GM21786 (cell line): ENCODE measurements around the gene SNTB2.
A peak's percentile ranks its signal among the peaks of the same experiment; 100 is the strongest.

Experiments
- ATAC-seq: cut with Tn5 transposase; IDR thresholded peaks from one replicate; pipeline ENCODE4 v1.9.1; 2021; ENCODE audit not compliant: unreplicated experiment

The SNTB2 gene

DNA sequence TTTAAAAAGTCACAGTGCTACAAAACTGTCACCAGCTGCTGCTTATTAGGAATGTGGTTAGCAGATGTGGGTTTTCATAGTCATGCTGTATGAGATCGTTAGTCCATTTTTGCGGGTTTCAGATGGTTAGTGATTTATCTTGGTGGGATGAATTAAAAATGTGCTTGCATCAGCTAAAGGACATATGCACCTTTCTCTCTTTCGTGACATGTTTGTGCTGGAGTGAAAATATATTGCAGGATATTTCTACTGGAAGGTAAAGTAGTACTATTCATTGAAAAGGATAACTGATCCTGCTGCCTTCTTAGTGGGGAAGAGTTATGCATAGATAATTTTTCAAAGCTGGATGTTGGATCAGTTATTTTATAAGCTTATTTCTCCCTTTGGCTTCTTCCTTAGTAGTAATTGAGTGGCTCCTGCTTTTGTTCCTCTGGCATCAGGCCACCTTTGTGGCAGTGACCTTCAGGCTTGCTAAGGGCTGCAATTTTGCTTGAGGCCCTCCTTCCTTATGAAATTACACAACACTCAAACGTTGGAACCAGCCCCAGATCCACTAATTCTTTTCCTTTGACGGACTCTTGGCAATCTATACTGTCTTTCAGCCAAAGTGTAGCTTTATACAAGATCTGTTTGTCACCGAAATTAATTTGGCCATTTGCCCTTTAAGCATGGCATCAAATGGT lies 7.5 kb upstream of the SNTB2 start:
- ATAC-seq: no peak

DNA sequence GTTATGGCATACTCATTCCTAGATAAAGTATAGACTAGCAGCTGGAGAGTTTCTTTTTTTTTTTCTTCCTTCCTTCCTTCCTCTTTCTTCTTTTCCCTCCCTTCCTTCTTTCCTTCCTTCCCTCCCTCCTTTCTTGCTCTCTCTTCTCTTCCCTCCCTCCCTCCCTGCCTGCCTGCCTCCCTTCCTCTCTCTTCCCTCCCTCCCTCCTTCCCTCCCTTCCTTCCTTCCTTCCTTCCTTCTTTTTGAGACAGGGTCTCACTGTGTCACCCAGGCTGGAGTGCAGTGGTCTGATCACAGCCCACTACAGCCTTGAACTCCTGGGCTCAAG lies 7.0 kb upstream of the SNTB2 start:
- no peak for ATAC-seq

DNA sequence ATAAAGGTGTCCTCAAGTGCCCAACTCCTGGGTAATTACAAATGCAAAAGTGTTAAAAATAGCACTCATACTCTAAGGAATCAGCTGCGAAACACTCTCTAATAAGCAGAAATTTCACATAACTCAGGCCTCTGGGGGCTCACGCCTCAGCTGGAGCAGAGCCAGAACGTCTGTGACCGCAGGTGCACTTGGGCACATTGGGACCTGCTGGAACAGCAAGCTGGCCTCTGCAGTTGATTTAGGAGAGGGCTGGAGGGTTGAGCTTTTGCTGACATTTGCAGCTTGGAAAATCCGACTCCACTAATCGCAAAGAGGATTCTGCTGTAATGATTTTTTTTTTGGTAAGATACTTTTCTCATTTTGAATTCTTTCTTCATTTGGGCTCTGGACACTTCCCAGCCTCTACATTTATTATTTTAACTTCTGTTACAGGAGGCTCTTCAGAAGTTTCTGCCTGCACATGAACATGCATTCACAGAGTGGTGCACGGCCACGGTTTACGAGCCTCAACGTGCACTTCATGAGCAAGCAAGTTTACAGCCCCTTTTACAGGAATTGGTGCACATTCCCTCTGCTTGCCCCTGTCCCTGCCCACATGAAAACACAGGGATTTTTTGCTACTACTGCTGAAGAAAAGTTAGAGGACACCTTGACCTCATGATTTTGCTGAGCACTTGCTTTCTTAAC lies 4.1 kb upstream of the SNTB2 start:
- ATAC-seq: no peak

DNA sequence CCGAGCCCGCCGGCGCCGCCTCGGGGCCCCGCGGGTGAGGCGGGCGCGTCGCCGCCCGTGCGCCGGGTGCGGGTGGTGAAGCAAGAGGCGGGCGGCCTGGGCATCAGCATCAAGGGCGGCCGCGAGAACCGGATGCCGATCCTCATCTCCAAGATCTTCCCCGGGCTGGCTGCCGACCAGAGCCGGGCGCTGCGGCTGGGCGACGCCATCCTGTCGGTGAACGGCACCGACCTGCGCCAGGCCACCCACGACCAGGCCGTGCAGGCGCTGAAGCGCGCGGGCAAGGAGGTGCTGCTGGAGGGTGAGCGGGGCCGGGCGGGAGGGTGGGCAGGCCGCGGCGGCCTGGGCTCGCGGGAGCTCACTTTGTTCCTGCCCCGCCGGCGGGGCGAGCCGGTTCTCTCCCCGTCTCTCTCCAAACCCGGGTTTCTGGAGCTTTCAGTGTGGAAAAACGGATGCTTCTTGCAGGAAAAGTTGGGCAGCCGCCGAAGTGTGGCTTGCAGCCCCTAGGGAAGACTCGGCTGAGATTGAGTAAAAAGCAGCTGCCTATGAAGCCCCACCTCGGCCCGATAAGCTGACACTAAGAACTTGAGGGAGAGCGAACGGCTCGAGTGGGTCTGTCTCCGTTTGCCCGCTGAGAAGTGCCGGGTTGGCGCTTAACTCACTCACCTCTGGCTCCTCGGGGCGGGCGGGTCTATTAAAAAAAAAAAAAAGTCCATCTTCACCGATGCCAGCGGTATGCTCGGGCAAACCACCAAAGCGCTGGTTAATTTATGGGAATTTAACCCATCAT lies 677 bp downstream of the SNTB2 start:
- ATAC-seq: peak; percentile 19

DNA sequence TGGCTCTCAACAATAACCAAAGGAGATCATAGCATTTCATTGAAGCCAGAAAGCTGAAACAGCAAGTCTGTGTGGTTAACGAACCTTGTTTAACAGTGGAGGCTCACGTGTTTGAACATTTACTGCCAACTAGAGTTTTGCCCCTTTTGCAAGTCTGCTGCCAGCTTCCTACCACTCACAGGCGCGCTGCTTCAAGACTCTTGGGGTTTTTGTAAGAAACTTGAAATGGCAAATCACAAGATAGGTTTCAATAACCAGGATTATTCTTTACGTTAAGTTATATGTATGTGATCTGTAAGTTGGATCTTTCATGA lies 1.2 kb downstream of the SNTB2 start:
- no peak for ATAC-seq

DNA sequence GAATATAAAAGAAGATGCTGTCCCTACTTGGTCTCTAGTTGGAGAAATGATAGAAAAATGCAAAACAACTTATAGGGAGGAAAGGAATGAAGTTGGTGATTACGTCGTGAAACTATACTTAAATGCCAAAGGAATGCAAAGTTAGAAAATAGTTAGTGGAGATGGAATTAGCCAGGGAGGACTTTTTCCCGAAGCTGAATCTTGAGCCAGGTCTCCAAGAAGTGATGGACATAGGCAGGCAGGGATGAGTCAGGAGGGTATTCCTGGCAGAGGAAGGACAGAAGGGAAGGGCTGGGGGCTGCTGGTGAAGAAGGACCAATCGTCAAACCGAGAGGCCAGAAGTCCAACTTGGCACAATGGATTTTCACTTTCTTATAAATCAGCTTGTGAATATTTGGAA lies 1.8 kb downstream of the SNTB2 start:
- ATAC-seq: no peak

DNA sequence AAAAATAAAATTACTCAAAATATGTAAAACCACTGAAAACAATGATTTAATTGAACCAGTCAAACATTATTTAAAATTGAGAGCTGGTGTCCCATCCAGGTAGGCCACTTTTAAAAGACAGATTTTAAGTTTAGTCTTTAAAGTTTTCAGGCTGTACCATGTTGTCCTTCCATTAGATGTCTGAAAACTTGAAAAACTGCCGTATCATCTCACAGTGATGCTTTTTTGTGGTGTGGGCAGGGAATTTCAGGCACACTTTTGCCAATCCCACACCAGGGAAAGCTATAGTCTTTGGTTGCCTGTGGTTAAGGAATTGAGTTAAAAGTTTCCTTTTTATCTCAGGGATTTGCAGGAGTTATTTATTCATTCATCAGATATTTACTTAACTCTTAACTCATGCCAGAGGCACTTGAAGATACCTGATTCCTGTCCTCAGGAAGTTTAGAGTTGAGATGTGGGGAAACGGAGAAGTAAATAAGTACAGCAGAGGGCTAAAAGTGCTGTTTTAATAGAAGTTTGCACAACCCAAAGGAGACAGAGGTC lies 3.2 kb downstream of the SNTB2 start:
- no peak for ATAC-seq

DNA sequence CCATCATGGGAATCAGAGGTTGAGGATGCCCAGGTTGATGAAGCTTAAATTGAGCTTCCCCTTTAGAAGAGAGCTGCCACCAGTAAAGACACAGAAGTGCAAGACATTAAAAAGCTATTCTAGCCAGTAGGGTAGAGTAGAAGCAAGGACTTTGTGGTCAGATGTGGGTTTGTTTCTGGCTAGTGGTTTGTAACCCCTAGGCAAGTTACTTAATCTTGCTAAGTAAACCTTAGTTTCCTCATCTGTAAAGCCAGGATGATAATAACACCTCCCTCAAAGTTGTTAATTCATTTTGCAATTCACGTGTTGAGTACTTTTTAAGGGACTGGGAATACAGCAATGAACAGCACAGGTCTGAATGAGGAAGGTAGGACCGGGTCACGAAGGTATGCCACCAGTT lies 3.6 kb downstream of the SNTB2 start:
- no peak for ATAC-seq

DNA sequence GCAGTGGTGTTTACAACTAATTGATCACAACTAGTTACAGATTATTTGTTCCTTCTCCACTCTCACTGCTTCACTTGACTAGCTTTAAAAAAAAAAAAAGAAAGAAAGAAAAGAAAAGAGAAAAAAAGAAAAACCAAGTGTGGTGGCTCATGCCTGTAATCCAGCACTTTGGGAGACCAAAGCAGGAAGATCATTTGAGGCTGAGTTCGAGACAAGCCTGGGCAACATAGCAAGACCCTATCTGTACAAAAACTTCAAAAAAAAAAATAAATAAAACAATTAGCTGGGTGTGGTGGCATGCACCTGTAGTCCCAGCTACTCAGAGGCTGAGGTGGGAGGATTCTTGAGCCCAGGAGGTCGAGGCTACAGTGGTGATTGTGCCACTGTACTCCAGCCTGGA lies 4.2 kb downstream of the SNTB2 start:
- no peak for ATAC-seq

DNA sequence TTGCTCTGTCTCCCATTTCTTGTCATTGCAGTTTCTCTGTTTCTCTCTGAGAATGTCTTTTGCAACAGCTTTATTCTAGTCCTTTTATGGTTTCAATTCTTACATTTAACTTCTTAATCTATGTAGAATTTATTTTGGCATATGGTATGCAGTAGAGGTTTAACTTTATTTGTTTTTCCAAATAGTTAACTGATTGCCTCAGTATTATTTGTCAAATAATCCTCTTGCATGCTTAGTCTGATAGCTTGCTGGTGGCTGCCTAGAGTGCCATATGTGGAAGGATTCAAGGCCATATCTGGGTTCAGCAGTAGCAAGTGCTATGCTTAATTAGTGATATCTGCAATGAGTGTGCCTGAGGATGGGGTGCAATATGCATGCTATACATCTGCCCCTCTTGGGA lies 6.9 kb downstream of the SNTB2 start:
- ATAC-seq: no peak

DNA sequence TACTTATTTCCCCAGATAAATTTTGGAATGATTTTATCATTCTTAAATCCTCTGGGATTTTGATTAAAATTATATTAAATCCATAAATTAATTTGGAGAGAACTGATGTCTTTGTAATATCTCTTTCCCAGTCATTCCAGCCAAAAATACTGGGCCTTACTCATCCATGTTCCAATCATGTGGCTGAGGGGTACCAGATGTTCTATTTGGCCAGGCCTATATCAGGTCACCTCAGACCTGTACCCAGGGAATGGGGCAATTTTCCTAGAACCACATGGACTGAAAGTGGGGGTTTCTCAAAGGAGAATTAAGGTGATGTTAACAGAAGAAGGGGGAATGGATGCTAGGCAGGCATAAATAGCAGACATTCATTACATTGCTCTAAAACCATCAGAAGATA lies 7.5 kb downstream of the SNTB2 start:
- no peak for ATAC-seq

DNA sequence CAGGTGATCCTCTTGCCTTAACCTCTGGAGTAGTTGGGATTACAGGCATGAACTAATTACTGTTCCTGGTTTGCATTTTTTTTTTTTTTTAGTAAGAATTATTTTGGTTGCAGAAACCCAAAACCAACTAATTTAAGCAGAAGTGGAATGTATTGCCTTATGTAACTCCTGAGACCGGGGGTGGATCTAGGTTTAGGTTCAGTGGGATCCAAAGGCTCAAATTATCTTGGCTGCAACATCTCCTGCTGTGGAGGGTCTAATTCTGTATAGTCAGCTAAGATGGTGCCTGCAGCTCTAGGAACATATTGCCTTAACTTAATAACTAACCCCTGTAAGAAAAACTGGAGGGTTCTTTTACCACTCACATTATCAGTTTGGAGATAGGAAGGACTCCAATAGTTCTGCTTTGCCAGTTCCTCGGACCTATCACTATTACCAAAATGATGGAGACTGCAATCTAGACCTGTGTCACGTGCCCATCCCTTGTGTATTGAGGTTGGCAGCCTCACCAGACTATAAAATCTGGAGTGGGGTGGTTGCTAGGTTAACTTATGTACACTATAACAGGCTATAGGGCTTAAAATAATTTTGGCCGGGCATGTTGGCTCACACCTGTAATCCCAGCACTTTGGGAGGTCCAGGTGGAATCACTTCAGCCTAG lies 8.5 kb downstream of the SNTB2 start:
- ATAC-seq: no peak

DNA sequence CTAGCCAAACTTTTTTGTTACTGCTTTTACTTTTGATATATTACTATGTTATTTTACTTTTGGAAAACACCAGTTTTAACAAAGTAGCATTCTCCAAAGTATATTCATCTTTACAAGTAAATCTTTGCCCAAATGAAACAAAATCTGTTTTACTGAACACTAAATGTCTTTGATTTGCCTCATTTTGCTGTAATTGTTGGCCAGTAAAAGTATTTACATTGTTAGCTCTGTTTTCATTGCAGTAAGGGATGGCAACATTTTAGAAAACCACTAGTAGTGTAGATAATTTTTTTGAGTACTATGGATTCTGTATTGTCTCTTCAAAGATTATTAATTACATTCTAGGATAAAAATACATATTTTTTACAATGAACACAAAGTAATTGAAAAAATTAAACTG lies 10.6 kb downstream of the SNTB2 start:
- no peak for ATAC-seq

DNA sequence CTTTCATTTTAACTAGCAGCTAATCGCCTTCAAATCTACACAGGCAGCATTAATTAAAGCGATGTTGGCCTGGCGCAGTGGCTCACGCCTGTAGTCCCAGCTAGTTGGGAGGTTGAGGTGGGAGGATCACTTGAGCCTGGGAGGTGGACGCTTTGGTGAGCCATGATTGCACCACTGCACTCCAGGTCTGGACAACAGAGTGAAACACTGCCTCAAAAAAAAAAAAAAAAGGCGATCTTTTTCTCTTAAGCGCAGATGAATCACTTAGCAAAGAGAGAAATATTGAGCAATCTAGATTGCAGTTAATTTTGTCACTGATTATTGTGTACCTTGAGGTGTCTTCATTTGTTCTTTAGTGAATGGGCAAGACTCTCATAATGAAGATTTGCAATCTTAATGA lies 12.4 kb downstream of the SNTB2 start:
- ATAC-seq: no peak

DNA sequence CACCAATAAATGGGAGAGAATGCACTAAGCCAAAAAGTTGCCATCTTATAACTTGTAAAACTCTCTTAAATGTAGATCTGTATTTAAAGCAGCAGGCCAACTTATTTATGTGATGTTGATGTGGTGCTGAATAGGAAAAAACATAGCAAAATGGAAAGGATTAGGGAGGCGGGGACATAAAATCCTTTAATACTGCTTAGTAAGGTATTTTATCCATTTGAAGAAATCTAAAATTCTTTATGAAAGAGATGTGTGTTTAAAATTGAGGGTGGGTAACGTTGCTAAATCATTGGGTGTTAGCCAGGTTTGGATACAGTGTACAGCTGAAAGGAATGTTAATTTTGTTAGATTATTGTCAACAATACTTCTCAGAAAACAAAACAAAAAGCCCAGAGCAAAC lies 14.3 kb downstream of the SNTB2 start:
- no peak for ATAC-seq

DNA sequence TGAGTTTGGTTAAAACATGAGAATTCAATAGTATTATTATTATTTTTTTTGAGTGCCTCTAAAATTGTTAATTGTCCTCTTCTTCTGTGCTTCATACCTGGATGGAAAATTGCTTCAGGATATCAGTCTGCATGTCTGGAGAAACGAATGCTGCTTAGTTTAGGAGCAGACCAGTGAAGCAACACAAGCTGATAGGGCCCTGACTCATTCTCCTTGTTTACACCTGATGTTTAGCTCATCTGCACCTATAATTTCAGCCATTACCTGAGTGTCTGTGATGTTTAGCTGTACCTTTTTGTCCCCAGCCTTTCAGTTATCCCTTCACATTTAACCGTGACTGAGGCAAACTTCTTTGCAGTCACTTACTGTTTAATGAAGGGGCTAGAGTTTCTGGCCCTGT lies 14.8 kb downstream of the SNTB2 start:
- no peak for ATAC-seq

DNA sequence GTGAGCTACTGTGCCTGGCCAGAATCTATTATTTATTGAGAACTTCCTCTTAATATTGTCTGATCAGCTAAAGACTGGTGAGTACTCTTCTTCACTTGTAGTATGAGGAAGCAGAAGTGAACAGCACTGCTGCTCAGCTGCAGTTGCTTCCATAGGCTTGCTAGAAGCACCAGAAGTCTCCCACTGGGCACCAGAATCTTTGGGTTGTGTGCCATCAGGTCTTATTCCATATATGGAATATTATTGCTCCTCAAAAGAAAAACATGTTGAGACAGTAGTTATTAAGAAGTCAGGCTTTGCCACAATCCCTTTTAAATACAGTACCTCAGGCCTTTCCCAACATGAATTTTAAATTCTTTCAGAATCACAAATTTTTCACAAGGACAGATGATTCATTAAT lies 17.2 kb downstream of the SNTB2 start:
- ATAC-seq: no peak

DNA sequence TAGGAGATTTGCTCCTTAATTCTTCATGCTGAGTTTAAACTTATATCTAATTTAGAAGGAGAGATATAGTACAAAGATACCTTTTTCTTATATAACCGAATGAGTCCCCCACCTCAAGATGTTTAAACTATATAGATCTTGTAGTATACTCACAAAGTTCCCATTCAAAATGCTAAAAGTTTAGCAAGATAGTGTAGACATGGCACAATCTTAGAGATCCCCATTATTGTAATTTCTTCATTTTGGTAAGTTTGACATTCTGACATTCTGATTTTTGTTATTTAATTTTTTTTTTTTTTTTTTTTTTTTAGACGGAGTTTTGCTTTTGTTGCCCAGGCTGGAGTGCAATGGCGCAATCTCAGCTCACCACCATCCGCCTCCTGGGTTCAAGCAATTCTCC lies 22.8 kb downstream of the SNTB2 start:
- no peak for ATAC-seq

DNA sequence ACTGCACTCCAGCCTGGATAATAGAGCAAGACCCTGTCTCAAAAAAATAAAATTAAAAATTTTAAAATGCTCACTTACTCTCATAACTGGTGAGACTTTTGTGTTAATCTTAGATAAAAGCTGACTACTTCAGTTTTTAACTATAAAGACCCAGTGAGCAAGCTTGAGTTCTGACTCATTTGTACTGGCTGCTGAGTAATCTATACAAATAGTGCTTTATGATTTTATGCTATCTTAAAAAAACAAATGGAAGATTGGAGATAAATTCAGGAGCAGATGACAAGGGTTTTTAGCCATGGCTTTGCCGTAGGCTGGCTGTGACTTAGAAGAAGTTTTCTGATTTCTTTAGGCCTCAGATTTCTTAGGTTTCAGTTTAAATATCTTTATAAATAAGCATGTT lies 30.5 kb downstream of the SNTB2 start:
- no peak for ATAC-seq

DNA sequence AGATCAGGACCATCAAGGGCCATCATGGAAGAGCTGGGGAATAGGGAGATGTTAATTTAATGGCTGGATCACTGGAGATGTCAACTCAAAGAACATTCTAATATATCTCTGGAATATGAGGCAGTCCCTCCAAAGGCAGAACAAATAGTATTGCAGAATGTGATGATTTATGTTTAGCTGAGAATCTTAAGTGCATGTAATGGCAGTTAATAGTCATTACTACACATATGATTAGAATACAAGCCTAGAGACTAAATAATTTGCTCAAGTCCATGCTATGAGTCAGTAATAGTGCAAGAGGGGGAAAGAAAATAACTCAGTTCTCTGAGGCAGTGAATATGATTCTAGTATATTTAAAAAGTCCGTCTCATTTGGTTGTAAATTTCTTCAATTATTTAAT lies 32.3 kb downstream of the SNTB2 start:
- ATAC-seq: no peak

DNA sequence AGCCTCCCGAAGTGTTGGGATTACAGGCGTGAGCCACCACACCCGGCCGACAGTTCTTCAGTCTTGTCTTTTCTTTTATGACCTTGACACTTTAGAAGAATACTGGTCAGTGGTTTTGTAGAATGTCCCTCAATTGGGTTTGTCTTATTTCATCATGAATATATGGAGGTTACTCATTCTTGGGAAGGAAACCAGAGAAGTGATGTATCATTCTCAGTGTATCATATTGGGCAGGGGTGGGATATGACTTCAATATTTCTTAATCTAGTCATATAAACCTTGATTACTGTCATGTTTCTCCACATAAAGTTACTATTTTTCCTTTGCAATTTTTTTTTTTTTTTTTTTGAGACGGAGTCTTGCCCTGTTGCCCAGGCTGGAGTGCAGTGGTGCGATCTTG lies 36.9 kb downstream of the SNTB2 start:
- ATAC-seq: no peak

DNA sequence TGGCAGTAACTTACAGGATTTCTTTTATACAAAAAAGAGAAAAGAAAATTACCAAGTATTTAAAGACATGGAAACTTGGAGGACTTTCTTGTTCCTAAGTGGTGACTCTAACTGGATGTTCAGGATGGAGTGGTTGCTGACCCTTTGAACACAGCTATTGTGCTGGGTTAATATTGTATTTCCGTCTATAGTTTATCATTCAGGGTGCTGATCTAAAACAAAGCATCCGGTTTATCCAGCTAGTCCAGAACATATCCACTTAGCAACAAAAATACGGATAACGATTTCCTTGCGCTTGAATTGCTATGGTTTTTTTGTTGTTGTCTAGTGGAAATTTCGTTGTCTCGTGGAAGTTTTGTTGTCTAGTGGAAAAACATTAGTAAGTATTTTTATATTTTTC lies 38.2 kb downstream of the SNTB2 start:
- no peak for ATAC-seq
